ENCODE data around the gene VWDE. TPM values are rescaled to one million over a fixed set of nuclear protein-coding genes. Genes with fewer than 3 reads are reported as not detected.

Gene VWDE
- total and polyA plus RNA-seq, 2 of the 13 experiments (the other 11 are each of a cell fraction or from before 2014, with no cell fraction given), result 0.12 to 0.27 TPM

DNA sequence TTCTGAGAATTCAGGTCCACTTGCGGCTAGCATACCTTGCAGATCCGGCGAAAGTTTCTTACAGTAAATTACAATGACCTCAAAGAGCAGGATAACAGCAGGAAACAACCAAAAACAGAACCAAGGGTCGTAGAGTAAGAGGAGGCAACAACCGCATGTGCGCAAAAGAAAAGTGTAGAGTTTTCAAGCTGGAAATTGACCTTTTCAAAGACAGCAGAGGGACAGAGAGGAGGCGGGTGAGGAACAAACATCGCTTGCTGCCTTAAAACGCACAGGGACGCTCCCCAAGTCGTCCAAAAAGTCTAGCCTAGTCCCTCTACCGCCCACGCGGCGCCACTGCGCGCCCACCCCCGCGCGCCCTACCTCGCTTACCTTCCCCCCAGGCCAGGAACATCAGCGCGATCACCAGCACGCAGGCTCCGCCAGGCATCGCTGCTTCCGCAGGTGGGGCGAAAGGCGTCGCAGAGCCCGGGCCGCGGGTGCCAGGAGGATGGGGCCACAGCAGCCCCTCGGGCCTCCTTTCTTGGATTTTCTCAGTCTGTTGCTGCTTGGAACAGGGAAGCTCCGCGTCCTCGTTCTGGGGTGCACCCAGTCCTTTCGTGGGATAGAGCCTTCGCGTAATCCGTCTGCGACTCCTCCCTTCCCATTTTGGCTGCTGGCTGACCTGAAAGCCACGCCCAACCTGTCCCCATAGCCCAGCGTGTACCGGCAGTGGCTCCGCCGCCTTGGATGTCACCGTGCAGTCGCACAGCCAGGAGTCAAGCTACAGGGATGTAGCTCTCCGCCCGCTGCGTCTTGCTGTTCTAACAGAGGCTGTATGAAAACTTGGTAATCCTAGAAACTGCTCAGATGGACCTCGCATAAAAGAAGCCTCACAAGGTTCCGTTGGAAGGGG, at the start of gene VWDE (continued):
- TF ChIP-seq STAG1 (CRISPR knock-in tag; IDR thresholded peaks at IDR 0.05), result no peak
- no peak for TF ChIP-seq KLF15 (CRISPR knock-in tag; IDR thresholded peaks at IDR 0.05; ENCODE audit: borderline replicate concordance)
- TF ChIP-seq, protein P1, sequence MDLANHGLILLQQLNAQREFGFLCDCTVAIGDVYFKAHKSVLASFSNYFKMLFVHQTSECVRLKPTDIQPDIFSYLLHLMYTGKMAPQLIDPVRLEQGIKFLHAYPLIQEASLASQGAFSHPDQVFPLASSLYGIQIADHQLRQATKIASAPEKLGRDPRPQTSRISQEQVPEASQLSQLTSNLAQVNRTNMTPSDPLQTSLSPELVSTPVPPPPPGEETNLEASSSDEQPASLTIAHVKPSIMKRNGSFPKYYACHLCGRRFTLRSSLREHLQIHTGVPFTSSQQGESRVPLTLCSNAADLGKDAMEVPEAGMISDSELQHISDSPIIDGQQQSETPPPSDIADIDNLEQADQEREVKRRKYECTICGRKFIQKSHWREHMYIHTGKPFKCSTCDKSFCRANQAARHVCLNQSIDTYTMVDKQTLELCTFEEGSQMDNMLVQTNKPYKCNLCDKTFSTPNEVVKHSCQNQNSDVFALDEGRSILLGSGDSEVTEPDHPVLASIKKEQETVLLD (CRISPR knock-in tag; IDR thresholded peaks at IDR 0.05; ENCODE audit: low read depth), result no peak
- TF ChIP-seq, protein P2, sequence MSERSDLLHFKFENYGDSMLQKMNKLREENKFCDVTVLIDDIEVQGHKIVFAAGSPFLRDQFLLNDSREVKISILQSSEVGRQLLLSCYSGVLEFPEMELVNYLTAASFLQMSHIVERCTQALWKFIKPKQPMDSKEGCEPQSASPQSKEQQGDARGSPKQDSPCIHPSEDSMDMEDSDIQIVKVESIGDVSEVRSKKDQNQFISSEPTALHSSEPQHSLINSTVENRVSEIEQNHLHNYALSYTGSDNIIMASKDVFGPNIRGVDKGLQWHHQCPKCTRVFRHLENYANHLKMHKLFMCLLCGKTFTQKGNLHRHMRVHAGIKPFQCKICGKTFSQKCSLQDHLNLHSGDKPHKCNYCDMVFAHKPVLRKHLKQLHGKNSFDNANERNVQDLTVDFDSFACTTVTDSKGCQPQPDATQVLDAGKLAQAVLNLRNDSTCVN (CRISPR knock-in tag; IDR thresholded peaks at IDR 0.05; ENCODE audit: borderline replicate concordance), result no peak
- TF ChIP-seq, protein P3, sequence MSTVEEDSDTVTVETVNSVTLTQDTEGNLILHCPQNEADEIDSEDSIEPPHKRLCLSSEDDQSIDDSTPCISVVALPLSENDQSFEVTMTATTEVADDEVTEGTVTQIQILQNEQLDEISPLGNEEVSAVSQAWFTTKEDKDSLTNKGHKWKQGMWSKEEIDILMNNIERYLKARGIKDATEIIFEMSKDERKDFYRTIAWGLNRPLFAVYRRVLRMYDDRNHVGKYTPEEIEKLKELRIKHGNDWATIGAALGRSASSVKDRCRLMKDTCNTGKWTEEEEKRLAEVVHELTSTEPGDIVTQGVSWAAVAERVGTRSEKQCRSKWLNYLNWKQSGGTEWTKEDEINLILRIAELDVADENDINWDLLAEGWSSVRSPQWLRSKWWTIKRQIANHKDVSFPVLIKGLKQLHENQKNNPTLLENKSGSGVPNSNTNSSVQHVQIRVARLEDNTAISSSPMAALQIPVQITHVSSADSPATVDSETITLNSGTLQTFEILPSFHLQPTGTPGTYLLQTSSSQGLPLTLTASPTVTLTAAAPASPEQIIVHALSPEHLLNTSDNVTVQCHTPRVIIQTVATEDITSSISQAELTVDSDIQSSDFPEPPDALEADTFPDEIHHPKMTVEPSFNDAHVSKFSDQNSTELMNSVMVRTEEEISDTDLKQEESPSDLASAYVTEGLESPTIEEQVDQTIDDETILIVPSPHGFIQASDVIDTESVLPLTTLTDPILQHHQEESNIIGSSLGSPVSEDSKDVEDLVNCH (CRISPR knock-in tag; IDR thresholded peaks at IDR 0.05), result no peak
- TF ChIP-seq, protein P4, sequence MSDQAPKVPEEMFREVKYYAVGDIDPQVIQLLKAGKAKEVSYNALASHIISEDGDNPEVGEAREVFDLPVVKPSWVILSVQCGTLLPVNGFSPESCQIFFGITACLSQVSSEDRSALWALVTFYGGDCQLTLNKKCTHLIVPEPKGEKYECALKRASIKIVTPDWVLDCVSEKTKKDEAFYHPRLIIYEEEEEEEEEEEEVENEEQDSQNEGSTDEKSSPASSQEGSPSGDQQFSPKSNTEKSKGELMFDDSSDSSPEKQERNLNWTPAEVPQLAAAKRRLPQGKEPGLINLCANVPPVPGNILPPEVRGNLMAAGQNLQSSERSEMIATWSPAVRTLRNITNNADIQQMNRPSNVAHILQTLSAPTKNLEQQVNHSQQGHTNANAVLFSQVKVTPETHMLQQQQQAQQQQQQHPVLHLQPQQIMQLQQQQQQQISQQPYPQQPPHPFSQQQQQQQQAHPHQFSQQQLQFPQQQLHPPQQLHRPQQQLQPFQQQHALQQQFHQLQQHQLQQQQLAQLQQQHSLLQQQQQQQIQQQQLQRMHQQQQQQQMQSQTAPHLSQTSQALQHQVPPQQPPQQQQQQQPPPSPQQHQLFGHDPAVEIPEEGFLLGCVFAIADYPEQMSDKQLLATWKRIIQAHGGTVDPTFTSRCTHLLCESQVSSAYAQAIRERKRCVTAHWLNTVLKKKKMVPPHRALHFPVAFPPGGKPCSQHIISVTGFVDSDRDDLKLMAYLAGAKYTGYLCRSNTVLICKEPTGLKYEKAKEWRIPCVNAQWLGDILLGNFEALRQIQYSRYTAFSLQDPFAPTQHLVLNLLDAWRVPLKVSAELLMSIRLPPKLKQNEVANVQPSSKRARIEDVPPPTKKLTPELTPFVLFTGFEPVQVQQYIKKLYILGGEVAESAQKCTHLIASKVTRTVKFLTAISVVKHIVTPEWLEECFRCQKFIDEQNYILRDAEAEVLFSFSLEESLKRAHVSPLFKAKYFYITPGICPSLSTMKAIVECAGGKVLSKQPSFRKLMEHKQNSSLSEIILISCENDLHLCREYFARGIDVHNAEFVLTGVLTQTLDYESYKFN (CRISPR knock-in tag; conservative IDR thresholded peaks at IDR 0.05), result no peak
- TF ChIP-seq, protein P5, sequence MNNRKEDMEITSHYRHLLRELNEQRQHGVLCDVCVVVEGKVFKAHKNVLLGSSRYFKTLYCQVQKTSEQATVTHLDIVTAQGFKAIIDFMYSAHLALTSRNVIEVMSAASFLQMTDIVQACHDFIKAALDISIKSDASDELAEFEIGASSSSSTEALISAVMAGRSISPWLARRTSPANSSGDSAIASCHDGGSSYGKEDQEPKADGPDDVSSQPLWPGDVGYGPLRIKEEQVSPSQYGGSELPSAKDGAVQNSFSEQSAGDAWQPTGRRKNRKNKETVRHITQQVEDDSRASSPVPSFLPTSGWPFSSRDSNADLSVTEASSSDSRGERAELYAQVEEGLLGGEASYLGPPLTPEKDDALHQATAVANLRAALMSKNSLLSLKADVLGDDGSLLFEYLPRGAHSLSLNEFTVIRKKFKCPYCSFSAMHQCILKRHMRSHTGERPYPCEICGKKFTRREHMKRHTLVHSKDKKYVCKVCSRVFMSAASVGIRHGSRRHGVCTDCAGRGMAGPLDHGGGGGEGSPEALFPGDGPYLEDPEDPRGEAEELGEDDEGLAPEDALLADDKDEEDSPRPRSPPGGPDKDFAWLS (CRISPR knock-in tag; IDR thresholded peaks at IDR 0.05; ENCODE audit: borderline replicate concordance), result no peak
- no peak for TF ChIP-seq PITX1 (CRISPR knock-in tag; IDR thresholded peaks at IDR 0.05)
- TF ChIP-seq, protein P6, sequence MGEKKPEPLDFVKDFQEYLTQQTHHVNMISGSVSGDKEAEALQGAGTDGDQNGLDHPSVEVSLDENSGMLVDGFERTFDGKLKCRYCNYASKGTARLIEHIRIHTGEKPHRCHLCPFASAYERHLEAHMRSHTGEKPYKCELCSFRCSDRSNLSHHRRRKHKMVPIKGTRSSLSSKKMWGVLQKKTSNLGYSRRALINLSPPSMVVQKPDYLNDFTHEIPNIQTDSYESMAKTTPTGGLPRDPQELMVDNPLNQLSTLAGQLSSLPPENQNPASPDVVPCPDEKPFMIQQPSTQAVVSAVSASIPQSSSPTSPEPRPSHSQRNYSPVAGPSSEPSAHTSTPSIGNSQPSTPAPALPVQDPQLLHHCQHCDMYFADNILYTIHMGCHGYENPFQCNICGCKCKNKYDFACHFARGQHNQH (CRISPR knock-in tag; IDR thresholded peaks at IDR 0.05), result no peak
- no peak for TF ChIP-seq ZFP90 (CRISPR knock-in tag; IDR thresholded peaks at IDR 0.05; ENCODE audit: borderline replicate concordance)

Data from HepG2 (cell line).